GM12873 (cell line): ENCODE data around the gene ADAMTS16.

Experiments
- TF ChIP-seq, protein P1 (sequence below): IDR thresholded peaks from 2 replicates; pipeline ENCODE4 v1.5.1; 2012; ENCODE audit warnings: low read depth, mild to moderate bottlenecking, moderate library complexity, low read length, control low read depth; ENCODE audit not compliant: insufficient read depth; ENCODE audit errors: missing control alignments

The ADAMTS16 gene

DNA sequence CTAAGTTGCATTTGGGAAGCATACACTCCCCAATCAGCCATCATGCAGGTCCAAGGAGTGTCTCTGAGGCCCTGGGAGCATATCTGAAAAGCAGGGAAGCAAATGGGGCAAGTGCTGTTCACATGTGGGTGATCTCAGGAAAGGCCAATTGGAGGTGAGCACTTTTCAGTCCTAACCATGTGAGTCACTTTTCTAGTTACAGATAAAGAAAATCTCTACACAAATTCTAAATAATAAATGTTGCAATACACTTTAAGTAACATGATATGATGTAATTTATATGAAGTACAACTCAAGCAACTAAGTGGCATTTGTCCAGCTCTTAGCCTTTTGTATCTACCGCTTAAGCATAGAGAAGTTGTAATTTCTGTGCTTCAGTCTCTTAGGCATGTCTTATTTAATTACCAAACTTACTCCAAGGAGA lies 18.4 kb downstream of the ADAMTS16 start:
- TF ChIP-seq, protein P1, sequence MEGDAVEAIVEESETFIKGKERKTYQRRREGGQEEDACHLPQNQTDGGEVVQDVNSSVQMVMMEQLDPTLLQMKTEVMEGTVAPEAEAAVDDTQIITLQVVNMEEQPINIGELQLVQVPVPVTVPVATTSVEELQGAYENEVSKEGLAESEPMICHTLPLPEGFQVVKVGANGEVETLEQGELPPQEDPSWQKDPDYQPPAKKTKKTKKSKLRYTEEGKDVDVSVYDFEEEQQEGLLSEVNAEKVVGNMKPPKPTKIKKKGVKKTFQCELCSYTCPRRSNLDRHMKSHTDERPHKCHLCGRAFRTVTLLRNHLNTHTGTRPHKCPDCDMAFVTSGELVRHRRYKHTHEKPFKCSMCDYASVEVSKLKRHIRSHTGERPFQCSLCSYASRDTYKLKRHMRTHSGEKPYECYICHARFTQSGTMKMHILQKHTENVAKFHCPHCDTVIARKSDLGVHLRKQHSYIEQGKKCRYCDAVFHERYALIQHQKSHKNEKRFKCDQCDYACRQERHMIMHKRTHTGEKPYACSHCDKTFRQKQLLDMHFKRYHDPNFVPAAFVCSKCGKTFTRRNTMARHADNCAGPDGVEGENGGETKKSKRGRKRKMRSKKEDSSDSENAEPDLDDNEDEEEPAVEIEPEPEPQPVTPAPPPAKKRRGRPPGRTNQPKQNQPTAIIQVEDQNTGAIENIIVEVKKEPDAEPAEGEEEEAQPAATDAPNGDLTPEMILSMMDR, result no peak

DNA sequence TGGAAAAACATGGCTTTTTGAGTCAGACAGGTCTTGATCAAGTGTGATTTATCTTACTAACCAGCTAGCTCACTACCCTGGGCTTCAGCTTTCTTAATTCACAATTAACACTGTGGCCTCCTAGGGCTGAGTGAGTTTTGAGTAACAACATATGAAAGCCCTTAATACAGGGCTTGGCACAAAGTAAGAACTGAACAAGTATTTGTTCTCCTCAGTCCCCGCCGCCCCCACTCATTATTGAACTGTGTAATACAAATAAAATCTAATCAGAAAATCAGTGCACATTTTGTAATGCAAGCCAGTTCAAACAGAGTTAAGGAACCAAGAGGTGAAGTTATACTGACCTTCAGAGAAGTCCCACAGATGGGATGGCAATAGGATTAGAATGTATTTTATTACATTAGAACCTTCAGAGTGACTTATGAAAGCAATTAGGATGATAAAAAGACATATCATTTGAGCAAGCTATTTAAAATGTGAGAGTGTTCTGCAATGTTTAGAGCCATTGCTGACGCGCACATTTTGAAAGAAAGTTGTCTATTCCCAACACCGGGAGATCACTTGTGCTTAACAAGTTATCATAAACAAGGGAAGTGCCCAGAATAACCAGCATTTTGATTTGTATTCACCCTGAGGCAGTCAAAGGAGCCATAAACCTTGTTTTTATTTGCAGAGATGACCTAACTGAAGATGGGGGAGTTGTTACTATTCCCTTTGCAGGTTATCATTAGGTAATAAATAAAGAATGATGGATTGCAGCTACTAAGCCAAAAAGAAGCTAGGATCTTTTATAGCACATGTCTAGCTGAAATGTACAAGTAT lies 19.4 kb downstream of the ADAMTS16 start:
- TF ChIP-seq, protein P1, result no peak

DNA sequence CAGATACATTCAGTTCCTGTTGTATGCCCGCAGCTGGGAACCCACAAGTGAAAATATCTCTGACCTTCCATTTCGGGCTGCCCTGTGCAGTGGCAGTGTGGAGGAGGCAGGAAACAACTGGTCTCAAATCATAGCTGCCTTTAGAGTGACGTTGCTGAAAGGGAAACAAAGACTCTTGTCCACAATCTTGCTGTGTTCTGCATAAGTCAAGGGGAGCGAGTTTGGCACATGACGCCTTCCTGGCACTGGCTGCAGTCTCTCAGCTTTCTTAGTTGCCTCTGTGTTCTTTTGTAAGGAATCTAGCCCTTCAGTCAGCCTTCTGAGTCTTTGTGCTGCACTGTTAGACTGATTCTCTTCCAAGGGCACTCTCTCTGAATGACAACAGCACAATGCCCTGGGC lies 24.0 kb downstream of the ADAMTS16 start:
- TF ChIP-seq, protein P1, result no peak

DNA sequence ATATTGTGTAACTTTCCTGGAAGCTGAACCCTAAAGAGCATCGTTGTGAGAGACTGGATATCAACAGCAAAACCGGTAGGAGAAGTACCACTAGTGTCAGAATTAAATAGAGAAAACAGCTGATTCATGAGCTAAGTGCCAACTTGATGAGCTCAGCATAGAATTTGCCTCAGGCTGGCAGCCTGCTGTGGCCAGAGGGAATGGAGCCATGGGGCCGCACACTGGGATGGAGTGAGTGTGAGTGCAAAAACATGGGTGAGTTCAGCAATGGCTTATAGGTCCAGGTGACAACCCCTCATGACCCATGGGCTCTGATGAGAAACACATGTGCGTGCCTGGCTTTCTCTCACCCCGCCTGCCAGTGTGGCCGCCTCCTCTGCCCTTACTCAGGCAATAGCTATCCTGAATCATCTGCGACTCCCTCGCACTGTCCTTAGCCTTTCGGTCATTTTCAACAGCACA lies 25.4 kb downstream of the ADAMTS16 start:
- TF ChIP-seq, protein P1, result no peak

DNA sequence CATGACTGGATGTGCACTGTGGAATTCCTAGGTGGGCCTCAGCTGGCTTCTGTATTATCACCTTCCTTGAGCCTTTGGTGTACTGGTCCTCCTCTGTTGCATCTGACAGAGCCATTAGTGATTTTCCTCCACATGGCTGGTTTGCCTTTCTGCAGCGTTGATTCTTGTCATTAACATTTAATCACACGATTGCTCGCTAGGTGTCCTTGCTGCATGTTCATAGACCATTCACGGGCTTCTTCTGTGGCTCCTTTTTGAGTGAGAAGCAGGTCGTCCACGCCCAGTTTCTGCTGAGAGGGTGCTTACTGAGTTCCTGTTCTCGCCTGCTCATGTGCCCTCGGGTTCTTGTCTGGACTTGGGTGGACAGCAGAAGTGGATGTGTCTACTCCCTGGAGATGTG lies 29.3 kb downstream of the ADAMTS16 start:
- TF ChIP-seq, protein P1, result no peak

DNA sequence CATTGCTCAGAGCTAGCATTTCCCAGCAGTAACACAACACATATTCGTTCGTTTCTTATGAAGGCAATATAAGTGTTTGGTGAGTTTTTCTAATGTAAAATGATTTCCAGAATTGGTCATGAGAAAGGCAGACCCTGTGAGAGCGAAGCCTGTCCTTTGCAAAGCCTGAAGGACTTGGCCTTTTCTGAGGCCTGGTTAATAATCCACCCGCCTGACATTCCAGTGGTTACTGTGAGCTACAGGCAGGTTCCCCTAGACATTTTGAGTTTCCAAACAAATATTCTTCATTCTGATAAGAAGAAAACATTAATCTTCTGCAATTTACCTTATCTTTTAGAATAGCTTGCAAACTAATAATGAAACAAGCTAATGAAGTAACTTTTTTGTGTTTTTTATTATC lies 38.0 kb downstream of the ADAMTS16 start:
- TF ChIP-seq, protein P1, result no peak

DNA sequence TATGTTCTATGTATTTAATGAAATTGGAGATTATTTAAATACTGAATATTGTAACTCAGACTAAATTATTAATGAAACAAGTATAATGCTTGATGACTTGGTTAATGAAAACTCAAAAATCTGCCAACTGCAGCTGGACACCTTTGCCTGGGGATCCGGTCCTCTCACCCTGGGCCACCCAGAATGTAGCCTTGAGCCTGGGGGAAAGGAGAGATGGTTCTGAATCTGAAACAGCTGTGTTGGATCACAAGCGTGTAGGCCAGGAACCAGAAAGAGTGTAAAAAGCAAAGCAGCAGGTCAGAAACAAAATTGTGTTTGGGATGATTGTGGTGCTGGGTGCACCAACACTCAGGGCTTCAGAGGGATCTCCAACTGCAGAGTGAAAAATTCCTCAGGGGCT lies 38.5 kb downstream of the ADAMTS16 start:
- TF ChIP-seq, protein P1, result no peak
